ENCODE results near the gene NT5E. TPM values are rescaled to one million over a fixed set of nuclear protein-coding genes. Genes with fewer than 3 reads are reported as not detected.
"Not testable (repeated sequence)": the region's sequence is repeated elsewhere in the genome, so short reads cannot be mapped to it uniquely, and the experiment has no call there.

NT5E gene
- total and polyA plus RNA-seq, 4 donors, result 19.7 to 68.9 (median 46.9) TPM

DNA sequence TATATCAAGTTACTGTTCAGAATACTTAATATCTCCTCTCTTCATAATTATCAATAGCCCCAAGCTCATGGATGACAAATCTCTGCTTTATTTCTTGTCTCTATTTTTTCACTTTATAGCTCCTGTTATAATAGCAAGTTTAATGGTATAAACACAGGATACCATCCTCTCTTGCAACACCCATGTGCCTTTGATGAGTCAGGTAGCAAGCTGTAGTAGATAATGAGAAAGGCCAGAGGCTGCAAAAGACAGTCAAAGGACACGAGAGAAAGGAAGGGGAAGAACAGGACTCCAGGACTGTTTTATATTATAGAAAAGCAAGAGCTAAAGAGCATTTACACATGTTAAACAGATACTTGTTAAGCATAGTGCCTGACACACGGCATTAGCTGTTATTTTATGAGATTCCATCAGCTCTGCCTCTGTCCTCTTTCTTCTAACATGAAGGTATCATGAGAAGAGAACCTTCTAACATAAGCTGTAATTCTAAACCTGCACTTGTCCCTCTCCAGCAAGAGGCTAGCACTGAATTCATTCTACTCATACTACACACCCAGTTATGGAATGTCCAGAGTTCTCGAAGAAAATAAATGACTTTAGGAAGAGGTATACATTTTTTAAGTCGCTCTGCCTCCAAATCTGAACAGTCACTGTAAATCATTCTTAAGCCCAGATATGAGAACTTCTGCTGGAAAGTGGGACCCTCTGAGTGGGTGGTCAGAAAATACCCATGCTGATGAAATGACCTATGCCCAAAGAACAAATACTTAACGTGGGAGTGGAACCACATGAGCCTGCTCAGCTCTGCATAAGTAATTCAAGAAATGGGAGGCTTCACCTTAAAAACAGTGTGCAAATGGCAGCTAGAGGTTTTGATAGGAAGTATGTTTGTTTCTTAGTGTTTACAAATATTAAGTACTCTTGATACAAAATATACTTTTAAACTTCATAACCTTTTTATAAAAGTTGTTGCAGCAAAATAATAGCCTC lies 45.0 kb downstream of the NT5E start:
- Histone ChIP-seq H3K27ac (ENCODE audit: low read depth in 1 of 2, low read length in 2 of 2) (no peak overlapping the region), H3K36me3 (ENCODE audit: control insufficient read depth in 1 of 2, insufficient read depth in 2 of 2, low read length in 1 of 2) (peaks cover 0 to 1% of the 10 kb centered on the region in 2 donors), H3K4me1 (ENCODE audit: control insufficient read depth in 1 of 2, insufficient read depth in 2 of 2, low read length in 2 of 2) (no peaks in the 10 kb centered on the region), H3K9me3 (ENCODE audit: control insufficient read depth, low read length) (no peaks in the 10 kb centered on the region), H3K4me3 (ENCODE audit: low read length in 2 of 2) (no peak overlapping the region), H3K27me3 (ENCODE audit: control insufficient read depth in 1 of 2, insufficient read depth in 2 of 2, low read length in 1 of 2) (no peaks in the 10 kb centered on the region)
- DNase-seq (no peak), ATAC-seq (ENCODE audit: low FRiP score) (no peak)
- WGBS, 2 donors, result 24 to 34% methylated on average over 5 of the region's 5 CpGs
- intact Hi-C loops (cut with DNase I), result no loop called here

DNA sequence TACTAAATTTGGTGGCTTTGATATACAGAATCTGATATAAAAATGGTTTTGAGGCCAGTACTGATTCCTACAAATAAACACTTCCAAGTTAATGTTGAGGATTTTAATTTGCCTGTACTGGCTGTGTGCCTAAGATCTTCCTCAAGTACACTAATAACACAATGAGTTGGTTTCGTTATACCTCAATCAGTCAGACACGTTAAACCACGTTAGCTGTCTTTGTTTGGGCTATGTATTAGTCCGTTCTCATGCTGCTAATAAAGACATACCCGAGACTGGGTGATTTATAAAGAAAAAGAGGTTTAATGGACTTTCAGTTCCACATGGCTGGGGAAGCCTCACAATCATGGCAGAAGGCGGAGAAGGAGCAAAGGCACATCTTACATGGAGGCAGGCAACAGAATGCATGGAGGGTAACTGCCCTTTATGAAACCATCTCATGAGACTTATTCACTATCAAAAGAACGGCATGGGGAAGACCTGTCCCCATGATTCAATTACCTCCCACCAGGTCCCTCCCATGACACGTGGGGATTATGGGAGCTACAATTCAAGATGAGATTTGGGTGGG lies 46.2 kb downstream of the NT5E start:
- Histone ChIP-seq H3K4me3 (ENCODE audit: low read length in 2 of 2) (no peak overlapping the region), H3K27me3 (ENCODE audit: control insufficient read depth in 1 of 2, insufficient read depth in 2 of 2, low read length in 1 of 2) (no peaks in the 10 kb centered on the region), H3K27ac (ENCODE audit: low read depth in 1 of 2, low read length in 2 of 2) (no peak overlapping the region), H3K36me3 (ENCODE audit: control insufficient read depth in 1 of 2, insufficient read depth in 2 of 2, low read length in 1 of 2) (peaks cover 0 to 1% of the 10 kb centered on the region in 2 donors), H3K9me3 (ENCODE audit: control insufficient read depth, low read length) (no peaks in the 10 kb centered on the region), H3K4me1 (ENCODE audit: control insufficient read depth in 1 of 2, insufficient read depth in 2 of 2, low read length in 2 of 2) (no peaks in the 10 kb centered on the region)
- intact Hi-C loops (cut with DNase I), result no loop called here
- WGBS, 2 donors, result 87 to 93% methylated on average over 8 of the region's 8 CpGs
- ATAC-seq (ENCODE audit: low FRiP score) (no peak), DNase-seq (no peak)

DNA sequence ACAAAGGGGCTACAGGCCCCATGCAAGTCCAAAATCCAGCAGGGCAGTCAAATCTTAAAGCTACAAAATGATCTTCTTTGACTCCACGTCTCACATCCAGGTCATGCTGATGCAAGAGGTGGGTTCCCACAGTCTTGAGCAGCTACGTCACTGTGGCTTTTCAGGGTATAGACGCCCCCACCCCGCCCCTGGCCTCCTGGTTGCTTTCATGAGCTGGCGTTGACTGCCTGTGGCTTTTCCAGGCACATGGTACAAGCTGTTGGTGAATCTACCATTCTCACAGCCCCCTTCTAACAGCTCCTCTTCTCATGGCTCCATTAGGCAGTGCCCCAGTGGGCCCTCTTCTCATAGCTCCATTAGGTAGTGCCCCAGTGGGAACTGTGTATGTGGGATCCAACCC lies 47.0 kb downstream of the NT5E start:
- no peak overlapping the region for H3K27ac ChIP-seq (ENCODE audit: low read depth in 1 of 2, low read length in 2 of 2)
- no peaks in the 10 kb centered on the region for H3K9me3 ChIP-seq (ENCODE audit: control insufficient read depth, low read length)
- H3K4me3 ChIP-seq (ENCODE audit: low read length in 2 of 2), result no peak overlapping the region
- H3K36me3 ChIP-seq (ENCODE audit: control insufficient read depth in 1 of 2, insufficient read depth in 2 of 2, low read length in 1 of 2), result peaks cover 0 to 1% of the 10 kb centered on the region in 2 donors
- no peaks in the 10 kb centered on the region for H3K27me3 ChIP-seq (ENCODE audit: control insufficient read depth in 1 of 2, insufficient read depth in 2 of 2, low read length in 1 of 2)
- DNase-seq (no peak), ATAC-seq (ENCODE audit: low FRiP score) (no peak)
- intact Hi-C loops (cut with DNase I), result no loop called here
- whole genome bisulfite sequencing, 2 donors, result 96 to 99% methylated on average over 5 of the region's 5 CpGs
- no peaks in the 10 kb centered on the region for H3K4me1 ChIP-seq (ENCODE audit: control insufficient read depth in 1 of 2, insufficient read depth in 2 of 2, low read length in 2 of 2)

DNA sequence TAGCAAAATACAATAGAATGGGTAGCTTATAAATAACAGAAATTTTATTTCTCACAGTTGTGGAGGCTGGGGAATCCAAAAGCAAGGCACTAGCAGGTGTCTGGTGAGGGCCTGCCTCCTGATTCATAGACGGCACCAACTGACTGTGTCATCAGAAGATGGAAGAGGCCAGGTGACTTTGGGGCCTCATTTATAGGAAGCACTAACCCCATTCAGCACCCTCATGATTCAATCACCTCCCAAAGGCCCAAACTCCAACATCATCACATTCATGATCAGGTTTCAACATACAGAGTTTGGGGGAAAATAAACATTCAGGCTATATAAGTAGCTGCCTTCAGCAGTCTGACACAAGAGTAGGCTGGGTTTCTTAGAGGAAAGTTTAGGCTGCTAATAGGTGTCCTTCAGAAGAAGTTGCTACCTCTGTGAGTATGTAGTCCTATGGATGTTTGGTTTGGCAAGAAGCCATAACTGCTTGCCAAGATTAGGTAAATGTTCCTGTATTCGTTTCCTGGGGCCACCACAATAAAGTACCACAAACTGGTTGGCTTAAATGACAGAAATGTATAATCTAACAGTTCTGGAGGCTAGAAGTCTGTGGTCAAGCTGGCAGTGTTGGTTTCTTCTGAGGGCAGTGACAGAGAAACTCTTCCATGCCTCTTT lies 48.8 kb downstream of the NT5E start:
- 52 to 56% methylated on average over 2 of the region's 2 CpGs for WGBS, 2 donors
- Histone ChIP-seq H3K27me3 (ENCODE audit: control insufficient read depth in 1 of 2, insufficient read depth in 2 of 2, low read length in 1 of 2) (no peaks in the 10 kb centered on the region), H3K4me1 (ENCODE audit: control insufficient read depth in 1 of 2, insufficient read depth in 2 of 2, low read length in 2 of 2) (peaks cover 0 to 2% of the 10 kb centered on the region in 2 donors), H3K36me3 (ENCODE audit: control insufficient read depth in 1 of 2, insufficient read depth in 2 of 2, low read length in 1 of 2) (no peaks in the 10 kb centered on the region), H3K4me3 (ENCODE audit: low read length in 2 of 2) (no peak overlapping the region), H3K27ac (ENCODE audit: low read depth in 1 of 2, low read length in 2 of 2) (no peak overlapping the region), H3K9me3 (ENCODE audit: control insufficient read depth, low read length) (no peaks in the 10 kb centered on the region)
- DNase-seq, result no peak
- intact Hi-C loops (cut with DNase I), result no loop called here
- ATAC-seq (ENCODE audit: low FRiP score), result no peak

DNA sequence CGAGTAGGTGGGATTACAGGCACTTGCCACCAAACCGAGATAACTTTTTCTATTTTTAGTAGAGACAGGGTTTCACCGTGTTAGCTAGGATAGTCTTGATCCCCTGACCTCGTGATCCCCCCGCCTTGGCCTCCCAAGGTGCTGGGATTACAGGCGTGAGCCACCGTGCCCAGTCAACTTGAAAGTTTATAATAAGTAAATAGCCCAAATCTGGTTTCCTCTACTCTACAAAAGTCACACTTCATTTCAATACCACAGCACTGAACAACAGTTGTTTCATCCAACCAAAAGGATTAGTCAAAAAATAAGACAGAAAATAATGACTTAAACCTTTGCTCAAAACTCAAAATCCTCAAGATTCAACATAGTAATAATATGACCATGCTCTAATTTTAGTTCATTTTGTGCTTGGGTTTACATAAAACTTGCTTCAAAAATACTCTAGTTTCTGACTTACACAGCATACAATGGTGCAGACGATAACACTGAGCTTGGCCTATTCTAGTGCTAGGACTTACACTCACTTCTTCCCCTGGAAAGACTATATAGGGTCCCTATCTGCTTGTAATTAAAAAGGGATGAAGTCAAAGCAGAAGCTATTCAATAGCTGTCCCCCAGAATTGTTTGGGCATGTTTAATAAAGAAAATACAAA lies 56.7 kb downstream of the NT5E start:
- Histone ChIP-seq H3K9me3 (ENCODE audit: control insufficient read depth, low read length) (no peaks in the 10 kb centered on the region), H3K36me3 (ENCODE audit: control insufficient read depth in 1 of 2, insufficient read depth in 2 of 2, low read length in 1 of 2) (no peaks in the 10 kb centered on the region), H3K4me3 (ENCODE audit: low read length in 2 of 2) (no peak overlapping the region), H3K27ac (ENCODE audit: low read depth in 1 of 2, low read length in 2 of 2) (no peak overlapping the region), H3K4me1 (ENCODE audit: control insufficient read depth in 1 of 2, insufficient read depth in 2 of 2, low read length in 2 of 2) (peaks cover 0 to 2% of the 10 kb centered on the region in 2 donors), H3K27me3 (ENCODE audit: control insufficient read depth in 1 of 2, insufficient read depth in 2 of 2, low read length in 1 of 2) (no peaks in the 10 kb centered on the region)
- intact Hi-C loops (cut with DNase I), result no loop called here
- DNase-seq (no peak), ATAC-seq (ENCODE audit: low FRiP score) (no peak)
- 84 to 87% methylated on average over 8 of the region's 8 CpGs for WGBS, 2 donors

DNA sequence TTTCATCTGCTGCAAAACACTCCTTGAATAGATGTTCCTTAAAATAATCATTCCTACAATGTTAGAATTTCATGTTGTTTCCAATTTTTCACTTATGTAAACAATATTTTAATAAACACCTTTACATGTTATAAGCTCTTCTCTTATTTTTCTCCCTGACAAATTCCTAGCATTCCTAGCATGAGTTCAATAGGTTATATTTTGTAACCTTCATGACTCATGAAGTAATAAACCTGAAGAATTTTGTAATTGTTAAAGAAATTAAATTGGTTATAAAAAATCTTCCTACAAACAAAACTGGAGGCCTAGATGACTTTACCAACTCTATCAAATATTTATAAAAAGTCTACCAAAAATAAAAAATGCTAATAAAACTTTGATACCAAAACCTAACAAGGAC lies 66.3 kb downstream of the NT5E start:
- ATAC-seq (ENCODE audit: low FRiP score) (no peak), DNase-seq (no peak)
- Histone ChIP-seq H3K9me3 (ENCODE audit: control insufficient read depth, low read length) (no peaks in the 10 kb centered on the region), H3K4me3 (ENCODE audit: low read length in 2 of 2) (no peak overlapping the region), H3K27me3 (ENCODE audit: control insufficient read depth in 1 of 2, insufficient read depth in 2 of 2, low read length in 1 of 2) (no peaks in the 10 kb centered on the region), H3K36me3 (ENCODE audit: control insufficient read depth in 1 of 2, insufficient read depth in 2 of 2, low read length in 1 of 2) (peaks cover 2 to 10% of the 10 kb centered on the region in 2 donors), H3K27ac (ENCODE audit: low read depth in 1 of 2, low read length in 2 of 2) (no peak overlapping the region), H3K4me1 (ENCODE audit: control insufficient read depth in 1 of 2, insufficient read depth in 2 of 2, low read length in 2 of 2) (no peaks in the 10 kb centered on the region)
- intact Hi-C loops (cut with DNase I), result no loop called here

DNA sequence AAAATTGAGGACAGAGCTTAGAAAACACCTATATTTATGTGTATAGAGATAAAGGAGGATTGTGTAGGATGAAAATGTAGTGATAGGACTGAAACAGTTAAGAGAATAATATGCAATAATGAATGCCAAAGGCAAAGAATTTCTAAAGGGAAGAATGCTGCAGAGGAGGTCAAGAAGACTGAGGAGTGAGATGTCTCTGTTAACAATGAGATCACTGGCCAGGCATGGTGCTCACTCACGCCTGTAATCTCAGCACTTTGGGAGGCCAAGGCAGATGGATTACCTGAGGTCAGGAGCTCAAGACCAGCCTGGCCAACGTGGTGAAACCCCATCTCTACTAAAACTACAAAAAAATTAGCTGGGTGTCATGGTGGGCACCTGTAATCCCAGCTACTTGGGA lies 74.4 kb downstream of the NT5E start:
- H3K36me3 ChIP-seq (ENCODE audit: control insufficient read depth in 1 of 2, insufficient read depth in 2 of 2, low read length in 1 of 2); intact Hi-C loops (cut with DNase I); H3K27ac ChIP-seq (ENCODE audit: low read depth in 1 of 2, low read length in 2 of 2); H3K27me3 ChIP-seq (ENCODE audit: control insufficient read depth in 1 of 2, insufficient read depth in 2 of 2, low read length in 1 of 2); H3K9me3 ChIP-seq (ENCODE audit: control insufficient read depth, low read length); DNase-seq; H3K4me3 ChIP-seq (ENCODE audit: low read length in 2 of 2); ATAC-seq (ENCODE audit: low FRiP score); H3K4me1 ChIP-seq (ENCODE audit: control insufficient read depth in 1 of 2, insufficient read depth in 2 of 2, low read length in 2 of 2): not testable (repeated sequence)
- WGBS, 2 donors, result 82 to 84% methylated on average over 2 of the region's 2 CpGs

DNA sequence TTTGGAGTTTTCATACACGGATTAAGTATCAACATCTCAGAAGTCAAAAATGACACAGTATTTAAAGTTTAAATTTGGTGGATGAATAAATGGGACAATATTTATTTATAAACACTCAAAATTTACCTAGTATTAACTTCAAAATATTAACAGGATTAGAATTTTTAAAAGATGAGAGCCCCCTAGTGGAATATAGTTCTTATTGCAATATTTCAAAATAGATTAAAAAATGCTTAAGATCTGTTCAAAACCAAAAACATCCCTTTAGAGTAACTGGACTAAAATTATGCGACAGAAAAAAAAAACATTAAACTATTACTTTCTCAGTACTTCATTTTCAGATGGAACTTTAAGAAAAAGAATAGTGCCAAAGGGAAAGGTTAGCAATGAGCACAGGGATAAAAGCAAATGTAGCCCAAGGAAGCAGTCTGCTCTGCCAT lies 87.2 kb downstream of the NT5E start:
- intact Hi-C loops (cut with DNase I), result loop anchor here in 1 of 2 donors (5.0 kb wide), 1 partner anchor 180 kb away; no protein-coding TSS in a partner anchor
- Histone ChIP-seq H3K27me3 (ENCODE audit: control insufficient read depth in 1 of 2, insufficient read depth in 2 of 2, low read length in 1 of 2) (no peaks in the 10 kb centered on the region), H3K27ac (ENCODE audit: low read depth in 1 of 2, low read length in 2 of 2) (no peak overlapping the region), H3K4me3 (ENCODE audit: low read length in 2 of 2) (no peak overlapping the region), H3K36me3 (ENCODE audit: control insufficient read depth in 1 of 2, insufficient read depth in 2 of 2, low read length in 1 of 2) (no peaks in the 10 kb centered on the region), H3K4me1 (ENCODE audit: control insufficient read depth in 1 of 2, insufficient read depth in 2 of 2, low read length in 2 of 2) (peaks cover 0 to 2% of the 10 kb centered on the region in 2 donors), H3K9me3 (ENCODE audit: control insufficient read depth, low read length) (no peaks in the 10 kb centered on the region)
- 31 to 34% methylated on average over 2 of the region's 2 CpGs for WGBS, 2 donors
- no peak for DNase-seq
- no peak for ATAC-seq (ENCODE audit: low FRiP score)

Measured in aorta (tissue), 5 donors.